Measurements from ENCODE around the gene ANO9.
"Not testable (repeated sequence)": the region's sequence is repeated elsewhere in the genome, so short reads cannot be mapped to it uniquely, and the experiment has no call there.

ANO9 gene

GRCh38 chr11:433641-434040, 8.2 kb downstream of the ANO9 start:
- DNase-seq (ENCODE audit: low spot score) = no peak

GRCh38 chr11:433111-433510, 8.7 kb downstream of the ANO9 start:
- no peak for DNase-seq (ENCODE audit: low spot score)

DNA sequence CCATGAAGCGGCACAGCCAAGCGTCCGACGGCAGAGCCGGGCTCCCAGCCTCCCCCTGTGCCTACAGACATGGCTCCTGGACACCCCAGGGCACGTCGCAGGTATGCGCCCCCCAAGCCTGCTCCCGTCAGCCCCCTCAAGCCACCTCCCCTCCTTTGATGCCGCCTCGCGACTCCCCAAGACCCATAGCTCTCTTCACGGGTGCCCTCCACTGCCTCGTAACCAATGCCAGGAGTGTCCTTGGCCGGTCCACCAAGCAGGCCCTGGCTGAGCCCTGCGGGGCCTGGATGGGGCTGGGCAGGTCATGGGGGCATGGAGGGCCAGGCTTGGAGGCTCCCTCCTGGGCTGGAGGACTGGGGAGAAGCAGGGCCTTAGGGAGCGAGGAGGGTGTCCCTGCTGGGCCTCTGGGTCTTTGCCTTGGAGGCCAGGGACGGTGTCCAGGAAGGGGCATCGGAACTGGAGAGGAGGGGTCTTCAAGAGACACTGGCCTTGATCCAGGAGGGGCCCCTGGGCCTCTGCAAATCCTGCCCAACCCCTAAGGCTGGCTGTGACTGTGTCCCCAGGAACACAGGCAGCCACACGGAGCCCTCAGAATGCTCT, 9.2 kb downstream of the ANO9 start:
- DNase-seq (ENCODE audit: low spot score) = no peak

DNA sequence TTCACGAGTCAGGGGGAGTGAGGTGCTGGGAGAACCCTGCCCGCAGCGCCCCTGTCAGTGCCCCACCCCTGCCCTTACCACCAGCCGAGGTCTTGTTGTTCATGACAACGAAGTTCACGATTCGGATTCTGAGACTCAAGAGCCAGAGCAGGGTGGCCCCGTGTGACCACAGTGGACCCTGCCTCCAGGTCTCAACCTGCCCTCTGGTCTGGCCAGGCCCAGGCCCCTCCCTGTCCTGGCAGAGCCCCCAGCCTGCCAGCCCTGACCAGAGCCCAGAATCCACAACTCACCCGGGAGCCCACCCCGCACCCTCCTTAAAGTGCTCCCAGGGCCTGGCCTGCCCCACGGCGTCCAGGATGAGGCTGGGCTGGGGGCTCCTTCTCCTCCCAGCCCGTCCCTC, 9.9 kb downstream of the ANO9 start:
- no peak for DNase-seq (ENCODE audit: low spot score)

GRCh38 chr11:429931-430456, 11.8 kb downstream of the ANO9 start:
- no peak for DNase-seq (ENCODE audit: low spot score)

- DNase-seq (ENCODE audit: low spot score) = no peak
Observed at GRCh38 chr11:429391-429790, 12.4 kb downstream of the ANO9 start.

DNA sequence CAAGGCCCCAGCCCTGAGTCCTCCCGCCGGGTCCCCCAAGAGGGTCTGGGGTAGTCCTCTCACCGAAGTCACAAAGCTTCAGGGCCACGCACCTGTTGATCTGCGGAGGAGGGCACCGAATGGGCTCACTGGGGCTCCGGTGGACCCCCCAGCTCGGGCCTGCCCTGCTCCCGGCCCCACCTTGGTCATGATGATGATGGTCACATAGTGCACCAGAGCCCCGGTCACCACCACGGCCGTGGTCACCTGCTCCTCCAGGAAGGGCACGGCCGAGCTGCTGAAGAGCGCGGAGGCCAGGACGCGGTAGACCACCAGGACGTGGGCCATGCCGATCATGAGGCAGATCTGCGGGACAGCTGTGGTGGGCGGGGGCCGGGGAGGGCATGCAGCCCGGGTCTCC, 13.5 kb downstream of the ANO9 start:
- DNase-seq (ENCODE audit: low spot score) = no peak

GRCh38 chr11:426851-427250, 15.0 kb downstream of the ANO9 start:
- DNase-seq (ENCODE audit: low spot score) = no peak

DNA sequence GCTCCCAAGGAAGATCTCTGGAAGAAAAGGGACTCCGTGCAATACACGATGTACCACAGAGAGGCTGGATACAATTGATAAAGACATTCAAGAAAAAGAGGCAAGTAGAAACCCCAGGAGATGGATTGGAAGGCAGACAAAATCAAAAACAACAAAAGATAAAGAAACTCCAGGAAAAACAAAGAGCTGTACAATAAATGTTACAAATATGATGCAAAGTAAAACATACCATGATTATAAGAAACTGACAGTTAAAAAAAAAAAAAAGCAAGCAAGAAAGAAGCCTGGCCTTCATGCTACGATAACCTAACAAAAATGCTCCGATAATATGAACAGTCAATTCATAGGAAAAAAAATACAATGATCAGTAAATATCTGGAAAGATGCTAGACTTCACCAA, 16.5 kb downstream of the ANO9 start:
- DNase-seq (ENCODE audit: low spot score) = no peak

- DNase-seq (ENCODE audit: low spot score) = not testable (repeated sequence)
Observed at GRCh38 chr11:424766-425165, 17.0 kb downstream of the ANO9 start.

- DNase-seq (ENCODE audit: low spot score) = no peak
Observed at GRCh38 chr11:424232-424631, 17.6 kb downstream of the ANO9 start.

- DNase-seq (ENCODE audit: low spot score) = no peak
Observed at GRCh38 chr11:422249-422656, 19.6 kb downstream of the ANO9 start.

- no peak for DNase-seq (ENCODE audit: low spot score)
Observed at GRCh38 chr11:420911-421321, 20.9 kb downstream of the ANO9 start.

DNA sequence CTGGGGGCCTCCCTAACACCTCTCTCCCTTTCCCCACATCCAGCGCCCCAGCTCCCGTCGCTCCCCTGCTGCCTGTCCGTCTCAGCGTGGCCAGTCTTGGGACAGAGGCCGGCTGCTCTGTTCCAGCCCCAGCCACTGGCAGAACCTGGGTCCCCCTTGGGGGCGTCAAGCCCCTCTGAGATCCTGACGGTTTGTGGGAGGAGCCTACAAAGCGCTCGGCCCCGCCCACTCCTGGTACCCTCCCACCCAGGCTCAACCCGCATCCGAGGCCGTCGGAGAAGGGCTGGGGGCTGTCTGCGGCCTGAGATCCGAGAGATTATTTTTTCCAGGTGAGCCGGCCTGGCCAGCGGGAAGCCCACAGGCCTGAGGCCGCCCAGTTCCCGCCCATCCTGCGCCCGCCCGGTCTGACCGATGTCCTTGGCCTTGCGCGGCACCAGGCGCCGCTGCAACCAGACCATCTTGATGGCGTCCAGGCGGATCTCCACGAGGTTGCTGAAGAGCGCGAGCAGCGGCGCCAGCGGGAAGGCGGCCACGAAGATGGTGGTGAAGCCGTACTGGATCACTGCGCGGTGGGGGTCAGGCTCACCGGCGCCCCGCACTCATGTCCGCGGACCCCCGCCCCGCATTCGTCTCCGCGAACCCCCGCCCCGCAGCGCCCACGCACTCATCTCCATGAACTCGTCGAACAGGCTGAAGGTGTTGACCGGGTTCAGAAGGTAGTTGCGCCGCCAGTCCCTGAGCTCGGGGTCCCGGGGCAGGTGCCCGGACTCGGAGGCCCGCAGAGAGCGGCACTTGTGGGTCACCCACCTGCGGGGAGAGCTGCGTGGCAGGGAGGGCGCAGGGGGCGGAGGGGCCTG, 21.5 kb downstream of the ANO9 start:
- no peak for DNase-seq (ENCODE audit: low spot score)

DNA sequence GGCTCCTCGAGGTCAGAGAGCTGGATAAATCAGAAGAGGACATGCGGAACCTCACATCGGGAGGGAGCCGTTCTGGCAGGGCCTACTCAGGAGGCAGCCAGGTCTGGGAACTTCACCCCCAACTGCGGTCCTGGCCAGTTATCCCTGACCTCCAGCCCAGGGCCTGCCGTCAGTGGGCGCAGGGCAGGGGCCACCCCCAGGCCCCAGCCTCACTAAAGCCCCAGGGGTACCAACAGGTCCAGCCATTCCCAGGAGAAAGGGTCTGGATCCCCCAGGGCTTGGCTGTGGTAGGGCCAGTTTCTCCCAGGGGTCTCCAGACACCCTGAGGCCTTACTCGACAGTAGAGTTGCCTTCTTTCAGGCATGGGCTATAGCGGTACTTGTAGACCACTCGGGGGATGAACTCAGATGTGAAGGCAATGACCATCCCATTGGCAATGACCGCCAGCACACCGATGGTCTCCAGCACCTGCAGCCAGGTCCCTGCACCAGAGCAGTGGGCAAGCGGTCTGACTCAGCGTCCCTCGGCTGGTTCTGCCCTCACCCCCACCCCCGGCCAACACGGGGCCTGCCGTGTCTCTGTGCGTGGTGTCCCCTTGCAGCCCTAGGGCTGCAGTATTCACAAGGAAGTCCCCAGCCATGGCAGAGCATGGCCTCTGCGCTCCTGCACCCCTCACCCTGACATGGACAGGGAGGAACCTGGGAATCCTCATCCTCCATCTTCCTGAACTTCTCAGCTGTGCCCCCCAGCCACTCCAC, 22.4 kb downstream of the ANO9 start:
- no peak for DNase-seq (ENCODE audit: low spot score)

DNA sequence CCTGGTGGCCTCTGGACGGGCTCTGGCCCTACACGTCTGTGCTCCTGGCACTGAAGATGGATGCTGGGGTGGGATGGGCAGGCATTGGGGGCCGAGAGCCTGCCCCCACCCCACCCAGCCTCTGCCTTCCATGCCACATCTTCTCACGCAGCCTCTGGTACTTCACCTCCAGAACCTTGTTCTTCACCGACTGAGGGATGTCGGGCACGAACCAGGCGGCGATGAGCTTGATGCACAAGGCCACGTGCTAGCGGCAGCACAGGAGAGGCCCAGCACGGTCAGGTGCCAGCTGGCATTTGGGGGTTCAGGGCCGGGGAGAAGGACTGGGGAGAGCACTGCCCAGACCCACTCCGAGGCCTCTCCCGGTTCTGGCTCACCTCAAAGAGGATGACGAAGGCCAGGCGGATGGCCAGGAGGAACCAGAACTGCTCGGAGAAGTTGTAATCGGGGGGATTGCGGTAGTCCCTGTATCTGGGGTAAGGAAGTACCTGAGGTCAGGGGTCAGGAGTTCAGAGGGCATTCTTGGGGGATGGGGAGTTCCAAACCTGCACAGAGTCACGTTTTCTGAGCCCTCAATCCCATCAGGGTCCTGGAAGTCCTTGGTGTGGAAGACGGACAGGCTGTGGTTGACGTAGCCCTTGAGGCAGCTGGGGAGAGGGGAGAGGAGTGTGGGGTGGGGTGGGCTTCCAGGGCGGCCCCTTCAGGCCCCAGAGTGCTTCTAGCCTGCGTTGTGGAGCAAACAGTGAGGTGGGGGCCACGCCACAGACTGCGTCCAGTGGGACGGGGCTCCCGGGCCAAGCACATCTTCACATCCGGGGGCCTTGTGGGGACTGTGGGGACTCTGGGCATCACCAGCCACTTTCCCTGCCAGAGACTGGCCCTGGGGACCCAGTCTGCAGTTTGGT, 23.2 kb downstream of the ANO9 start:
- DNase-seq (ENCODE audit: low spot score) = no peak

DNA sequence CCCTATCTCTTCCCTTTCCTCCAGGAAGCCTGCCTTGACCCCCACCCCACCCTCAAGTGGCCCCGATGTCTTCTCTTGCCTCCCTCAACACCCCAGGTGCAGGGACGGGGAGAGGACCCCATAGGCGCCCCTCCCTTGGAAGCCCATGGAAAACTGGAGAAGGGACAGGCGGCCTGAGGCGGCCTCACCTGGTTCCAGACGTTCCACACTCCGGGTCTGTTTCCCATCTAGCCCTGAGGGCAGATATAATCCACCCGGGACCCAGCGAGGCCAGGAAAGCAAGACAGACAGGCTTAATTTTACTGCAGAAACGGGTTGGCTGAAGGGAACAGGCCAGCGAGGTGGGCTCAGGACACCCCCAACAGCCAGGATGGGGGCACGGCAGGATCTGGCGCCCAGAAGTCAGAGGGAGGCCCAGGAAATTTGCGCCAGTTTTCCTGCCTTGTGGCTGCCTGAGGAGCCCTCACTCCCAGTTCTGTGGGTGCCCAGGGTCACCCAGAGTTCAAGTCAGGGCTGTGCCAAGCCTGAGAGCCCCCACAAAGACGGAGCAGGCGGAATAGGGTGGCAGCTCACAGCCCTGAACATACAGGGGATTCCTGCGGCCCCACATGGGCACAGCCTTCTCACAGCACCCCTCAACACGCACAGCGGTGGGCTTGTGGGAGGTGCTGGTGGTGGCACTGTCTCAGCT, 24.0 kb downstream of the ANO9 start:
- no peak for DNase-seq (ENCODE audit: low spot score)

DNA sequence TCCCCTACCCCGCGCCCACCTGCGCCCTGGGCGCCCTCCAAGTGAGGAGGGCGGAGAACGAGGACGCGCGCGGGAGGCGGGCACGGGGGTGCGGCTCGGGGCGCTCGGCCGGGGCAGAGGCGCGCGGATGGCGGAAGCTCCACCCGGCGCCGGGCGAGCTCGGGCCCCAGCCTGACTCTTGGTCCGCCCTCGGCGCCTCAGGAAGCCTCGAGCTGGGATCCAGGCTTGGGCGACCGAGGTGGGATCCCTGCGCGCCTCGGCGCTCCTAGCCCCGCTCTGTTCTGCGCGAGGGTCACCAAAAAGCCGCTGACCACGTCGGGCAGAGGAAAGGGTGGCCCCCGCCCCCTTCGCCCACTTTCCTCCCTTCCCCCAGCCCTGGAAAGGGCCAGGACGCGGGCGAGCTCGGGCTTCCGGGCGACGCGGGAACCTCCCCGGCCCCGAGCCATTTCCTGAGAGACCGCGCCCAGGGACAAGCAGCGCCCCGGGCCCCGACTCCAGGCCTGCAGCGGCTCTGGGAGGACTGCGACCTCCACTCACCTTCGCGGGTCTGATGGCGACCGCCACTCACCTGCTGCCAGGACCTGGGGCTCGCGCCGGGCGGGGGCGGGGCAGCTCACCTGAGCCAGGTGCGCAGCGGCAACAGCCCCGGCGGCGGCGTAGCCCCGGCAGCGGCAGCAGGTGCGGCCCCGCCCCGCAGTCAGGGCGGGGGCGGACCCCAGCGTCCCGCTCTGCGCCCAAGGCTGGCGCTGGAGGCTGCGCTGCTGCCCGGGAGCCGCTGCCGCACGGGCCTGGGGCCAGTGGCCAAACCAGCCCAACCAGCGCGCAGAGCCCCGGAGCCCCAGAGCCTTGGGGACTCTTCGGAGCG, 24.8 kb downstream of the ANO9 start:
- peak; percentile 69 for DNase-seq (ENCODE audit: low spot score)

GRCh38 chr11:416051-416756, 25.6 kb downstream of the ANO9 start:
- DNase-seq (ENCODE audit: low spot score) = no peak

All from LoVo (cell line).